Activated T-helper 1 cell treated with anti-CD3 and anti-CD28 coated beads, Interleukin-12 subunit alpha, Interleukin-12 subunit beta, Interleukin-2, Interleukin-4 antibody, amounts not matched to agents 30 ng/mL and 10 ng/mL and 1 ng/mL, durations not matched to agents 14 hours and 24 hours and 36 hours (primary cell): ENCODE measurements around the gene ADARB2. TPM values are rescaled to one million over a fixed set of nuclear protein-coding genes. Genes with fewer than 3 reads are reported as not detected.

Experiments
- DNase-seq: peaks from one replicate; pipeline ENCODE4 v3.0.0; 2021; ENCODE audit warnings: low spot score
- H3K27ac Mint-ChIP-seq: one replicate; pipeline ENCODE4 v1.8.0; 2021; ENCODE audit warnings: mild to moderate bottlenecking, mixed read lengths
- H3K27me3 Mint-ChIP-seq: one replicate; pipeline ENCODE4 v1.8.0; 2022; ENCODE audit warnings: mild to moderate bottlenecking, moderate library complexity, mixed read lengths; ENCODE audit not compliant: insufficient read depth
- H3K36me3 Mint-ChIP-seq: one replicate; pipeline ENCODE4 v1.8.0; 2021; ENCODE audit warnings: low read depth, mixed read lengths
- H3K4me1 Mint-ChIP-seq: one replicate; pipeline ENCODE4 v1.8.0; 2021; ENCODE audit warnings: low read depth, mixed read lengths
- H3K4me3 Mint-ChIP-seq: one replicate; pipeline ENCODE4 v1.8.0; 2021; ENCODE audit warnings: mild to moderate bottlenecking, moderate library complexity, mixed read lengths
- H3K9me3 Mint-ChIP-seq: one replicate; pipeline ENCODE4 v1.8.0; 2021; ENCODE audit warnings: mixed read lengths
- intact Hi-C: fragments of 100-400 bp; cut with micrococcal nuclease; formaldehyde crosslinking; loops from one replicate; pipeline ENCODE4 v1.15.1; 2024
- total RNA-seq: library from RNA; stranded (reverse); gene quantifications from 2 replicates; pipeline ENCODE4 v1.2.3, GENCODE V29; 2022

Gene ADARB2
- total RNA-seq, 1 donor from 2014 or later: 0.05 TPM

GRCh38 chr10:1507436-1507835 lies 229.9 kb downstream of the ADARB2 start:
- intact Hi-C loops: no loop called here
- no peaks in the 10 kb centered on the region for H3K4me1 Mint-ChIP-seq
- H3K36me3 Mint-ChIP-seq: no peaks in the 10 kb centered on the region
- DNase-seq: no peak
- no peaks in the 10 kb centered on the region for H3K27me3 Mint-ChIP-seq
- no peaks in the 10 kb centered on the region for H3K9me3 Mint-ChIP-seq
- H3K27ac Mint-ChIP-seq: no peak overlapping the region
- H3K4me3 Mint-ChIP-seq: no peak overlapping the region

GRCh38 chr10:1504940-1505339 lies 232.4 kb downstream of the ADARB2 start:
- Mint-ChIP-seq H3K4me3 (no peak overlapping the region), H3K27me3 (no peaks in the 10 kb centered on the region), H3K36me3 (no peaks in the 10 kb centered on the region), H3K9me3 (no peaks in the 10 kb centered on the region), H3K4me1 (no peaks in the 10 kb centered on the region), H3K27ac (no peak overlapping the region)
- intact Hi-C loops: no loop called here
- no peak for DNase-seq

GRCh38 chr10:1504286-1504685 lies 233.0 kb downstream of the ADARB2 start:
- H3K4me3 Mint-ChIP-seq: no peak overlapping the region

DNA sequence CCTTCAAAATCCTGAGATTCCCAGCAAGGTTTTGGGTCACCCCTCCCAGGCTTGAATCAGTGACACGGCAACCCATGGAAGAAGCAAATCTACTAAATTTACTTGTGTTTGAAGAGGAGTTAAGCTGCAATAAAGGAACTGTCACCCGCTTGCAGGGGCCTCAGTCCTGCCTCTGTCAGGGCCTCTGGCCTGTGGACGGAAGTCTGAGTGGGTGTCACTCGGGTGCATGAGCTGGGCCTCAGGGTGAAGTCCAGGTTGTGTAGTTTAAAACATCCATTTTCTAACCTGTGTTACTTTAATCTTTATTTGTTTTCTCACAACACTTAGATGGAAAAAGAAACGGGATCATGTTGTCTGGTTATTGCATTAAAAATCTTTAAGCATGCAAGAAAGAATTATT lies 234.9 kb downstream of the ADARB2 start:
- Mint-ChIP-seq H3K36me3 (no peaks in the 10 kb centered on the region), H3K4me3 (no peak overlapping the region), H3K27me3 (no peaks in the 10 kb centered on the region), H3K9me3 (no peaks in the 10 kb centered on the region), H3K27ac (no peak overlapping the region), H3K4me1 (no peaks in the 10 kb centered on the region)
- DNase-seq: no peak
- intact Hi-C loops: no loop called here

More at GRCh38 chr10:1504286-1504685, 233.0 kb downstream of the ADARB2 start:
- Mint-ChIP-seq H3K36me3 (no peaks in the 10 kb centered on the region), H3K27ac (no peak overlapping the region), H3K27me3 (no peaks in the 10 kb centered on the region), H3K9me3 (no peaks in the 10 kb centered on the region), H3K4me1 (no peaks in the 10 kb centered on the region)
- intact Hi-C loops: no loop called here
- DNase-seq: no peak

DNA sequence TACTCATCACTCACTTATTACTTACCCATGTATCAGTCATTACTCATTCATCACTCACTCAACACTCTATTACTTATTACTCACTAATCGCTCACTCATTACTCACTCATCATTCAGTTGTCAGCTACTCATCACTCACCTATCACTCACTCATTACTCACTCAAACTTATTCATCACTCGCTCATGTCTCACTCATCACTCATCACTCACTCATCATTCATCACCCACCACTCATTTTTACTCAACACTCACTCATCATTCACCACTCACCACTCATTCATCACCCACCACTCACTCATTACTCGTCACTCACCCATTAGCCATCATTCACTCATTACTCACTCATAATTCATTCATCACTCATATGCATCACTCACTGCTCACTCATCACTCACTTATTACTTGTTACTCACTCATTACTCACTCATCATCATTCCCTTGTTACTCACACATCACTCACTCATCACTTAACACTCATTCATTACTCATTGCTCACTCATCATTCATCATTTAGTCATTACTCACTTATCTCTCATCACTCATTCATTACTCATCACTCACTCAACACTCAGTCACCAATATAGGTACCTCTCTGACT lies 237.9 kb downstream of the ADARB2 start:
- Mint-ChIP-seq H3K4me3 (no peak overlapping the region), H3K4me1 (no peaks in the 10 kb centered on the region), H3K9me3 (no peaks in the 10 kb centered on the region), H3K27me3 (no peaks in the 10 kb centered on the region), H3K27ac (no peak overlapping the region), H3K36me3 (no peaks in the 10 kb centered on the region)
- intact Hi-C loops: no loop called here
- no peak for DNase-seq

DNA sequence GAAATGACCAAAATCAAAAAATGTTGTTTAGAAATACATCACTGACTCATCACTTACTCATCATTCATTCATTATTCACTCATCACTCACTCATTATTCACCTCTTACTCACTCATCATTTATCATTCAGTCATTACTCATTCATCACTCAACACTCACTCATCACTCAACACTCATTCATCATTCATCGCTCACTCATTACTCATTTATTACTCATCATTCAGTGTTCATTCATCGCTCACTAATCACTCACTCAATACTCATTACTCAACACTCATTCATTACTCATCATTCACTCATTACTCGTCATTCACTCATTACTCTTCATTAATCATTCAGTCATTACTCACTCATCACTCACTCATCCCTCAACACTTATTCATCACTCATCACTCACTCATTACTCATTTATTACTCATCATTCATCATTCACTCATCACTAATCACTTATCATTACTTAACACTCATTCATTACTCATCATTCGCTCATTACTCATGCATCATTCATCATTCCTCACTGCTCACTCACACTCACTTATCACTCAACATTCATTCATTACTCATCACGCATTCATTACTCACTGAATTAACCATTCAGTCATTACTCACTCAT lies 238.5 kb downstream of the ADARB2 start:
- Mint-ChIP-seq H3K36me3 (no peaks in the 10 kb centered on the region), H3K27ac (no peak overlapping the region), H3K27me3 (no peaks in the 10 kb centered on the region), H3K4me1 (no peaks in the 10 kb centered on the region), H3K9me3 (no peaks in the 10 kb centered on the region), H3K4me3 (no peak overlapping the region)
- DNase-seq: no peak
- intact Hi-C loops: no loop called here

- no peaks in the 10 kb centered on the region for H3K27me3 Mint-ChIP-seq
- no peaks in the 10 kb centered on the region for H3K4me1 Mint-ChIP-seq
- H3K9me3 Mint-ChIP-seq: no peaks in the 10 kb centered on the region
- no peak overlapping the region for H3K27ac Mint-ChIP-seq
- no peak overlapping the region for H3K4me3 Mint-ChIP-seq
- no peaks in the 10 kb centered on the region for H3K36me3 Mint-ChIP-seq
- intact Hi-C loops: no loop called here
- DNase-seq: no peak
Measured at GRCh38 chr10:1495915-1496517, 241.3 kb downstream of the ADARB2 start.

DNA sequence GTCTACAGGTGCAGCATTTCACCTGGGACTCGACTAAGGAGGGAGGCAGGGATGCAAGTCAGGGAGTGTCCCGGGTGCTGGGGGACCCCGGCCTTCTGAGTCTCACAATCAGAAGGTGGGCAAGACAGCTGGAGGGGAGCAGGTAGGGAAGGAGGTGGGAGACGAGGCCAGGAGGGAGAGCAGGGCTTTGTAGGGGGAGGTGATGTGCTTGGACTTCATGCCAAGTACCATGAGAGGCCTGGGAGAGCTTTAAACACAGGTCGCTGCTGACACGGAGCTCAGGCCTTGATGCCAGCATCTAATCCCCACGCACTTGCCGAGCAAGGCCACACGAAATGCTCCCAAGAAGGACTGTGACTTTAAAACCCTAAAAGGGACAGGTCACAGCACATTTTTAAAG lies 244.7 kb downstream of the ADARB2 start:
- Mint-ChIP-seq H3K36me3 (no peaks in the 10 kb centered on the region), H3K27ac (no peak overlapping the region), H3K4me1 (no peaks in the 10 kb centered on the region), H3K9me3 (no peaks in the 10 kb centered on the region), H3K4me3 (no peak overlapping the region), H3K27me3 (no peaks in the 10 kb centered on the region)
- no peak for DNase-seq
- intact Hi-C loops: no loop called here

DNA sequence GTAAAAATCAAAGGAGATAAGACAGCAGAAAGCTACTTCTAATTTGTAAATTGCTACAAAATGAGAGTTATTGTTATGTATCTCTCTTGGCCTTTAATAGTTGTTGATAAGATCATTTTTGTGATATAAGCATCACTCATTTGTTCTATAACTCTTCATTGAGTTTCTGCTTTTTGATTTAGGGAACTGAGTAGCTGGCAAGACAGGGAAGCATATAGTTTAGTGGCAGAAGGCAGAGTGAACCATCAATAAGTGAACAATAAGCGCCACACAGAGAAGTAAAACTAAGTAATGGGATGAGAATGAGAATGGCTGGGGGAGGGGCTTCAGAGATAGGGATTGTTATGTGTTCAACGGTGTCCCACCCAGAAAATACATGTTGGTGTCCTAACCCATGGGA lies 245.4 kb downstream of the ADARB2 start:
- DNase-seq: no peak
- H3K27me3 Mint-ChIP-seq: no peaks in the 10 kb centered on the region
- no peaks in the 10 kb centered on the region for H3K9me3 Mint-ChIP-seq
- no peaks in the 10 kb centered on the region for H3K4me1 Mint-ChIP-seq
- H3K27ac Mint-ChIP-seq: no peak overlapping the region
- no peak overlapping the region for H3K4me3 Mint-ChIP-seq
- intact Hi-C loops: no loop called here
- H3K36me3 Mint-ChIP-seq: no peaks in the 10 kb centered on the region

- H3K27me3 Mint-ChIP-seq: no peaks in the 10 kb centered on the region
- H3K4me1 Mint-ChIP-seq: no peaks in the 10 kb centered on the region
- no peak overlapping the region for H3K27ac Mint-ChIP-seq
- intact Hi-C loops: no loop called here
- H3K36me3 Mint-ChIP-seq: no peaks in the 10 kb centered on the region
- no peak overlapping the region for H3K4me3 Mint-ChIP-seq
- no peaks in the 10 kb centered on the region for H3K9me3 Mint-ChIP-seq
- no peak for DNase-seq
Measured at GRCh38 chr10:1489801-1490200, 247.5 kb downstream of the ADARB2 start.

GRCh38 chr10:1488970-1489548 lies 248.3 kb downstream of the ADARB2 start:
- no peak for DNase-seq
- Mint-ChIP-seq H3K9me3 (no peaks in the 10 kb centered on the region), H3K4me3 (no peak overlapping the region), H3K27ac (no peak overlapping the region), H3K4me1 (no peaks in the 10 kb centered on the region), H3K36me3 (no peaks in the 10 kb centered on the region), H3K27me3 (no peaks in the 10 kb centered on the region)
- intact Hi-C loops: no loop called here

GRCh38 chr10:1486841-1487687 lies 250.3 kb downstream of the ADARB2 start:
- Mint-ChIP-seq H3K4me3 (no peak overlapping the region), H3K4me1 (no peaks in the 10 kb centered on the region), H3K36me3 (no peaks in the 10 kb centered on the region), H3K9me3 (no peaks in the 10 kb centered on the region), H3K27me3 (no peaks in the 10 kb centered on the region), H3K27ac (no peak overlapping the region)
- intact Hi-C loops: no loop called here
- DNase-seq: no peak

GRCh38 chr10:1485357-1485756 lies 252.0 kb downstream of the ADARB2 start:
- Mint-ChIP-seq H3K4me3 (no peak overlapping the region), H3K36me3 (no peaks in the 10 kb centered on the region), H3K27ac (no peak overlapping the region), H3K4me1 (no peaks in the 10 kb centered on the region), H3K9me3 (no peaks in the 10 kb centered on the region), H3K27me3 (no peaks in the 10 kb centered on the region)
- no peak for DNase-seq
- intact Hi-C loops: no loop called here
